Hematopoietic multipotent progenitor cell treated with erythropoietin and hydrocortisone succinate and interleukin-3 and kit ligand, for 15 days (in vitro differentiated cells): ENCODE measurements around the gene ATG10.
"Not testable (repeated sequence)": the region's sequence is repeated elsewhere in the genome, so short reads cannot be mapped to it uniquely, and the experiment has no call there.

Source experiments
- DNase-seq: peaks from one replicate; pipeline ENCODE4 v3.0.0-alpha.2; 2015; ENCODE audit warnings: low spot score

Gene ATG10

DNA sequence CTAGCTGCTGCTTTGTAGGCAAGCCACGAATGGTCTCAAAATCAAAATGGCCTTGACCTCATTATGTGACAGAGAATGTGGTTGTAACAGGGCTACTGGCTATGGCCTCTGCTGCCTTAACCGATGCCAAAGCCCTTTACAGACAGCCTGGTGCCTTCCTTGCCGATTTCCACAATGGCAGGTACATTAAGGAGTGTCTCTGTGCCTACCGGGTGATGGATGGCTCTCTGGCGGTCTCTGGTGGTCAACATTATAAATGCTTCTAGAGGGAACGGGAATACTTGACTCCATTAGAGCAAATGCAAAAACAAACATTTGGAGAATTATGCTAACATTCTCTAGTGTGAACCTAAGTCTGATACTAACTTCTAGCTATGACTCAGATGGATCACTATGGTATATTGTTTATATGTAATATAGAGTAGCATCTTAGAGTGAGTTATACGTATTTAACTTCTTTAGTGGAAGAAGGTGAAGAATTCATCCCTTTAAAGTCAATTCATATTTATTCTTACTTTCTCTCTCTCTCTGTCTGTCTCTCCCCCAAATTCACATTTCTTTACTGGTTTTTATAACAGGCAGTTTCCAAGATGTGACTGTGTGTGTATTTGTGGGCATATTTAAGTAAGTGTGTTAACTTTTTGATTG is 253.8 kb downstream of the ATG10 start:
- peak; percentile 61 for DNase-seq

- no peak for DNase-seq
Observed at GRCh38 chr5:82234885-82235284, 263.1 kb downstream of the ATG10 start.

GRCh38 chr5:82244151-82244550 is 272.3 kb downstream of the ATG10 start:
- no peak for DNase-seq

DNA sequence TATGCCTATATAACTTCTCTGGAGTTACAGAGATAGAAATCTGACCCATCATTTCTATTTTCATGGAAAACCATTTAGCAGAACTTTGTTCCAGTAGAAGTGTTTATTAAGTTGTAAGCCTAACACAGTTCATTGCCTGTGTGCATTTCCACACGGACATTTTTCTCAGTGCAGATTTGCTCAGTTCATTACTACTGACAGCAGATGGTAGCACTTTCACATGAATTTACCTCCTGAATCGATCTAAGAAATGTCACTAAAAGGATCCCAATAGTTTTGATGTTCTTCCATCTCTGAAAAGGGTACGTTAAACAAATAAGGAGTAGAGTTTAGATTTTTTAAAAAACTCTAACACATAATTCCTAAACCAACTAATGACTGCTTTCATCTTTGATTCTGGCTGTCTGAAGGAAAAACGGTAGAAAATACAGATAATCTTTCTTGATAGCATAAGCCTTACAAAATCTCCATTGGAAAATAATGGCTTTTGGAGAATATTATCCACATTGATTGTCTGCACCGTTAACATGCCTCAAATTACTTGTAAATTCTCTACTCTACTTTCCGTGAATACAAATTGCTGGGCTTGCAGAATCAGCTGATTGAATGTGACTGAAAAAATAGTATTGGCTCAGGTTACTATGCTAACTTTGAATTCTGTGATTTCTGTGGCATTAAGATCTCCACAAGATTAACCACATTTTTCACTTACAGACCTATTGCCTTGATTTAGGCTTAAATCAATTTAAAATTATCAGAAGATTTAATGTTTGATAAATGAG is 273.2 kb downstream of the ATG10 start:
- no peak for DNase-seq

- no peak for DNase-seq
Observed at GRCh38 chr5:82246960-82247574, 275.2 kb downstream of the ATG10 start.

- DNase-seq = no peak
Observed at GRCh38 chr5:82252744-82253143, 280.9 kb downstream of the ATG10 start.

- DNase-seq = no peak
Observed at GRCh38 chr5:82255844-82256243, 284.0 kb downstream of the ATG10 start.

DNA sequence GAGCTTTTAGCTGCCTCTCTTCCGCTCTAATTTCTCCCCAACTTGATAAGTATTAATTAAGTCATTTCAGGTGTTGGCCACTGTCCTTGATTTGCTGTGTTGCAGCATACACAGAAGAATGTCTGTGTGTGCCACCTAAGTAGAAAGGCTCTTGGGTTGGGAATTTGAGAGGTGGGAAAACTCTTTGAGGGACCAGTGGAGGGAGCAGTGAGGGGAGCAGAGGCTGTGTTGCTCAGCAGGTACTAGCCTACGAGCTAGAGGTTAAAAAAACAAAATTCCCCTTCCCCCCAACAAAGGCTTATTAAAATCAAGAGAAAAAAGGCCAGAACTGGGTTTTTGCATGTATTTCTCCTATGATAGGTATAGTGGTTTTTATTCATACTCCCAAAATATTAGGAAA is 285.4 kb downstream of the ATG10 start:
- no peak for DNase-seq

DNA sequence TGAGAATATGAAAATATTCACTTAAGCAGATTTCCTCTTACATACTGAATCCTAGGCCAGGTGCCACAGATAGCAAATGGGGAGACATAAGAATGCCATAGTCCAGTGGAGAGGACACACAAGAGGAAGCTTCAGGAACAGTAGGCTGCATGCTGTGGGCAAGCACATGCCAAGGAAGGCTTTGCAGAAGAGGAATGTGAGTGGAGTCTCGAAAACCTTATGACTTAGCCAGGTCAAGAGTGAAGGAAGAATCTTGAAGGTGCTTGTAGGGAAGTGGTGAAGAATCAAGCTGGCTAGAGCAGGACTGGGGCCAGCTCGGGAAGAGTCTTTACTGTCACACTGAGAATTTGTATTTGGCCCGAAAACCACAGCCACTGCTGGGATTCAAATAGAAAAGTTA is 285.9 kb downstream of the ATG10 start:
- no peak for DNase-seq

GRCh38 chr5:82259172-82259800 is 287.5 kb downstream of the ATG10 start:
- no peak for DNase-seq

DNA sequence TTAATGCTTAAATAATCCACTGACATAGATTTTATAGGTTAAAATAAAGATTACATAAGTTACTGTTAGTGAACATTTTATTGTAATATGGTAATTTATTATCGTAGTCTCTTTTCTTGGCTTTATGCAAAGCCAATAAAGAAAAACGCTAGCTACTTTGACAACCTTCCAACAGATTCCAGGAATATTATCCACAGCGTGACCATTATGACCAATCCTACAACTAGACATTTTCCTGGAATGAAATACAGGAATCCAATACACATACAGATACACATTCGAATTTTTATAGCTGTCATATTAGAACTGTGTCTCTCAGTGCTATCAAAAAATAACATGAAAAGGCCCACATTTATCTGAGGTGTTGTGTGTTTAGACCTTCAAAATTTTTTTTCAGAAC is 293.2 kb downstream of the ATG10 start:
- DNase-seq = no peak

- DNase-seq = not testable (repeated sequence)
Observed at GRCh38 chr5:82267297-82267933, 295.6 kb downstream of the ATG10 start.

DNA sequence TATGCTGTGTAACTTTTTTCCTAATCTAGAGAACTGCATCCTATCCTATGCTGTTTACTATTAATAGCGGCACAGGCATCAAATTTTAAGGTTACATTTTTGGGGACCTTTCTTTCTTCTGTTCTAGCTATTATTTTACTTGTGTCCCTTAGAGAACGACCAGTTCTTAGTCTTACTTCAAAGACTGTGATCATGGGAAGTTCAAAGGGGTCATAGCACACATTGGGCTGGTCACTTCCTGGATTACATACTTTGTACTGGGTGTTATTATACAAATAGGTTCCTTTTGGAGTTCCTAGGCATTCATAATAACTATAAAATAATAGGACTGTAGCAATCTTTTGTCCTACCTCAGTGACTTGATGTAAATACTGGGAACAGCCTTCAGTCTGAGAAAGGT is 297.5 kb downstream of the ATG10 start:
- not testable (repeated sequence) for DNase-seq

- DNase-seq = not testable (repeated sequence)
Observed at GRCh38 chr5:82272571-82273356, 300.9 kb downstream of the ATG10 start.

DNA sequence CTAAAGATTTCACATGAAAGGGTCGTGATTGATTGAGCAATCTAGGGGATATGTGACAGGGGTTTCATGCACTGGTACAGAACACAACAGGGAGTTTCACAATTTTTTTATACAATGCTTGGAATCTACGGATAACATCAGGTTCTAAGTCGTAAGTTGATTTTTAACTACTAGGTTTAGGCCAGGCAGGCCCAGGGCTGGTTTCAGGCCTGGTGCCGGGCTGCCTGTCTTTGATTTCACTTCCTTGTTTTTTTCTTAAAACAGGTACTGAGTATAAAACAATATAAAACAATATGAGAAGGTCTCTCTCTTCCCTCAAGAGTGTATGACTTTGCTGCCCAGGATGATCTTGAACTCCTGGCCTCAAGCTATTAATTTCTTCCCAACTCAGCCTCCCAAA is 301.6 kb downstream of the ATG10 start:
- not testable (repeated sequence) for DNase-seq

DNA sequence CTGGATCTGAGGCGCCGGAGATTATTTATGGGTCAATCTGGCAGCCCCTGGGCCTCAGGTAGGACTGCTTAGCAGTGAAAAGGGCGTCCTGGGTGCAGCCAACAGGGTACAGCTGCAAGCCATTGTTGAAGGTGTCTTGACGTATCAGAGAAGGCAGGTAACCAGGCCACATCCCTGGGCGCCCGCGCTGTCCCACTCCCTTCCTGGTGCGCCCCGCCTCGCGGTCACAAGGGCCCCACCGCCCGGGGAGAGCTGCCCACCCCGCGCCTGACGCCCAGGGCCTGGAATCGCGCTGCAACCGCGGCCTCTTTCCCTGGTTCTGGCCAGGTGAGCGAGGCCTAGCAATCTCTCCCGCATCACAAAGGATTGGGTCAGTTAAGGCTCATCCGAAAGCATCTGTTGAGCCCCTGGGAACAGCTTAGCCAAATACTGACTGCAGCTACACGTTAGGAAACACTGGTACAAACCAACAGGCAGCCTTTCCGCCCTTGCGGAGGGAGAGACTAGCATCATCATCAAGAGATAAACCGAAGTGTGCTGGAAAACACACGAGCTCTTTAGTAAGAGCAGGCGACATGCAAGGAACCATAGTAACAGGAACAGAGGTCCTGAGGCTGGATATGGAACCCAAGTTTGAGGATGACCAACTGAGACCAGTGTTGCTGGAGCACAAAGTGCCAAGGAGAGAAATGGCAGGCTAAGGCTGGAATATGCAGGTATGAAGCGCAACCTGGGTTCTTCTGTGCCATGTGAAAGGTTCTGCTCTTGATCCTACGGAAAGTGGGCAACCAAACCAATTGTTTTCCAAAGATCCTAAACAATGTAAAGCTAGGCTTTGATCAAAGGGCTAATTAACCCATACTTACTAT is 302.8 kb downstream of the ATG10 start:
- no peak for DNase-seq

DNA sequence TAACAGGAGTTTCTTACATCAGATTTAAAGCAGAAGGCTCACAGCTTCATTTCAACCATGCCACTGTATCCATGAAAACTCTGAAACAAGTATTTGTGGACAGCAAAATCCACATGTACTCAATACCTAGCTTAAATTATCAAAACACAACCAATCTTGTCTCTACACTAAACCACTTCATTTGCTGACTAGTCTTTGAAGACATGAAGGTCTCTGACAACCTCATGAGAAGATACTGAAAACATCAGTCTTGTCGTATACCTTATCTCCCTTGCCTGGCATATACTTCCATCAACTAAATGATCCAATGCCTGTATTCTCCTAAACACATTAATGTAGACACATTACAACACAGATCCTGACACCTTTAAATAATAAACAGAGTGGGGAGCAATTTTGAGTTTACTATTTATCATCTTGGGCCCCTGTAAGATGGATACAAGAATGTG is 303.4 kb downstream of the ATG10 start:
- DNase-seq = no peak

- no peak for DNase-seq
Observed at GRCh38 chr5:82276800-82277612, 305.2 kb downstream of the ATG10 start.

DNA sequence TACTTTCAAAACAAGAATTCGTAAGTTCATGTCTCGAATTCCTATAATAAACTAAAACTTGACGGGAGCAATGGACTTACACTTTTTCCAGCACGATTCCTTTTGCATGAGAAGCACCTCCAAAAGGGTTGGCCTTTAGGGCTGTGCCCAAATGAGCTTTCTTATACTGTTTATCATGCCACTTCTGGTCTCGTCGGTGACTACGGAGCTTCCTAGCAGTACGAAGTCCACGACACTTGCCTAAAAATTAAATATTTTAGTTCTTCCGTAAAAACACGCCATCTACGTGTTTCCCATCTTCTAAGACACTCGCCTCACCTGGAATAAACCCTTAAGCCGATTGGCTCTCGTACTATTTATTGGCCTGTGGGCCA is 305.8 kb downstream of the ATG10 start:
- DNase-seq = peak; percentile 30
